H9 (cell line): ENCODE results near the gene MARF1. TPM values are rescaled to one million over a fixed set of nuclear protein-coding genes. Genes with fewer than 3 reads are reported as not detected.

Experiments used
- DNase-seq: peaks from one replicate; pipeline ENCODE4 v3.0.0-alpha.2; 2017
- H2AFZ ChIP-seq: one replicate; pipeline ENCODE4 v1.6.1; 2013; ENCODE audit warnings: mild to moderate bottlenecking, low read length, control low read depth, moderate library complexity
- H2AK5ac ChIP-seq: 2 replicates; pipeline ENCODE4 v1.6.1; 2013; ENCODE audit warnings: low read length, control low read depth, mixed read lengths; ENCODE audit not compliant: insufficient read length
- H2BK120ac ChIP-seq: one replicate; pipeline ENCODE4 v1.6.1; 2013; ENCODE audit warnings: low read depth, mild to moderate bottlenecking, low read length, control low read depth, inconsistent platforms; ENCODE audit not compliant: poor library complexity, severe bottlenecking
- H2BK12ac ChIP-seq: 2 replicates; pipeline ENCODE4 v1.6.1; 2013; ENCODE audit warnings: low read length, control low read depth, mixed read lengths, low read depth; ENCODE audit not compliant: insufficient read length
- H2BK15ac ChIP-seq: 2 replicates; pipeline ENCODE4 v1.6.1; 2013; ENCODE audit warnings: low read depth, low read length, control low read depth
- H2BK20ac ChIP-seq: one replicate; pipeline ENCODE4 v1.6.1; 2013; ENCODE audit warnings: low read depth, mild to moderate bottlenecking, low read length, control low read depth, inconsistent platforms; ENCODE audit not compliant: poor library complexity, severe bottlenecking
- H2BK5ac ChIP-seq: 2 replicates; pipeline ENCODE4 v1.6.1; 2013; ENCODE audit warnings: low read length, control low read depth, mixed read lengths; ENCODE audit not compliant: insufficient read length
- H3K14ac ChIP-seq: 2 replicates; pipeline ENCODE4 v1.6.1; 2013; ENCODE audit warnings: low read length, control low read depth; ENCODE audit not compliant: insufficient read depth
- H3K18ac ChIP-seq: 2 replicates; pipeline ENCODE4 v1.6.1; 2013; ENCODE audit warnings: low read depth, mild to moderate bottlenecking, mixed read lengths, low read length, control low read depth; ENCODE audit not compliant: insufficient read length
- H3K23ac ChIP-seq: 2 replicates; pipeline ENCODE4 v1.6.1; 2013; ENCODE audit warnings: low read length, control low read depth, mixed read lengths, low read depth; ENCODE audit not compliant: insufficient read length
- H3K23me2 ChIP-seq: 2 replicates; pipeline ENCODE4 v1.6.1; 2013; ENCODE audit warnings: low read depth, mild to moderate bottlenecking, mixed read lengths, low read length, control low read depth; ENCODE audit not compliant: insufficient read length, poor library complexity, severe bottlenecking
- H3K27ac ChIP-seq: 2 replicates; pipeline ENCODE4 v1.5.1; 2013; ENCODE audit warnings: low read length, control low read depth, mixed read lengths, low read depth; ENCODE audit not compliant: insufficient read length
- H3K27me3 ChIP-seq: 2 replicates; pipeline ENCODE4 v1.6.1; 2013; ENCODE audit warnings: low read length, control low read depth, inconsistent platforms; ENCODE audit not compliant: insufficient read depth
- H3K4ac ChIP-seq: 2 replicates; pipeline ENCODE4 v1.6.1; 2013; ENCODE audit warnings: low read depth, mild to moderate bottlenecking, control low read depth, inconsistent platforms, low read length, moderate library complexity
- H3K4me1 ChIP-seq: 2 replicates; pipeline ENCODE4 v1.6.1; 2013; ENCODE audit warnings: low read length, control low read depth, inconsistent platforms; ENCODE audit not compliant: insufficient read depth
- H3K4me2 ChIP-seq: 2 replicates; pipeline ENCODE4 v1.6.1; 2013; ENCODE audit warnings: low read length, control low read depth, mixed read lengths; ENCODE audit not compliant: insufficient read length, insufficient read depth
- H3K56ac ChIP-seq: 2 replicates; pipeline ENCODE4 v1.6.1; 2013; ENCODE audit warnings: low read depth, mild to moderate bottlenecking, mixed read lengths, low read length, control low read depth; ENCODE audit not compliant: insufficient read length
- H3K79me1 ChIP-seq: 2 replicates; pipeline ENCODE4 v1.6.1; 2013; ENCODE audit warnings: low read depth, mild to moderate bottlenecking, moderate library complexity, low read length, control low read depth, inconsistent platforms; ENCODE audit not compliant: insufficient read depth, poor library complexity, severe bottlenecking
- H3K79me2 ChIP-seq: 2 replicates; pipeline ENCODE4 v1.6.1; 2013; ENCODE audit warnings: low read length, control low read depth, inconsistent platforms; ENCODE audit not compliant: insufficient read depth
- H3K9ac ChIP-seq: 2 replicates; pipeline ENCODE4 v1.6.1; 2013; ENCODE audit warnings: low read length, control low read depth, mixed read lengths; ENCODE audit not compliant: insufficient read length; ENCODE audit errors: extremely low read depth
- H3K9me3 ChIP-seq: one replicate; pipeline ENCODE4 v1.6.1; 2013; ENCODE audit warnings: low read depth, low read length, inconsistent platforms; ENCODE audit not compliant: control insufficient read depth
- H3T11ph ChIP-seq: one replicate; pipeline ENCODE4 v1.6.1; 2013; ENCODE audit warnings: mild to moderate bottlenecking, low read length, control low read depth, inconsistent platforms
- H4K20me1 ChIP-seq: one replicate; pipeline ENCODE4 v1.6.1; 2013; ENCODE audit not compliant: control insufficient read depth, insufficient read length, insufficient read depth
- H4K5ac ChIP-seq: 2 replicates; pipeline ENCODE4 v1.6.1; 2013; ENCODE audit warnings: low read depth, mild to moderate bottlenecking, mixed read lengths, low read length, control low read depth; ENCODE audit not compliant: insufficient read length
- H4K8ac ChIP-seq: replicated peaks from 2 replicates; pipeline ENCODE4 v1.6.1; 2013; ENCODE audit warnings: low read length, control low read depth, mixed read lengths, low read depth; ENCODE audit not compliant: insufficient read length
- H4K91ac ChIP-seq: 2 replicates; pipeline ENCODE4 v1.6.1; 2013; ENCODE audit warnings: low read depth, mild to moderate bottlenecking, moderate library complexity, mixed read lengths, low read length, control low read depth; ENCODE audit not compliant: insufficient read length
- H3K27ac Mint-ChIP-seq, 3 experiments: 2 replicates in 2 of 3; 3 replicates in 1 of 3; pipeline ENCODE4 v1.8.0; 2020 to 2021; ENCODE audit warnings: mixed read lengths in 3 of 3, mild to moderate bottlenecking in 1 of 3, moderate library complexity in 1 of 3
- H3K27me3 Mint-ChIP-seq: 2 replicates; pipeline ENCODE4 v1.8.0; 2021; ENCODE audit warnings: low read depth, mild to moderate bottlenecking, moderate library complexity, mixed read lengths
- H3K36me3 Mint-ChIP-seq, 3 experiments: 2 replicates in 2 of 3; 3 replicates in 1 of 3; pipeline ENCODE4 v1.8.0; 2020 to 2021; ENCODE audit warnings: low read depth in 3 of 3, mixed read lengths in 3 of 3; ENCODE audit not compliant: insufficient read depth in 1 of 3
- H3K4me1 Mint-ChIP-seq, 2 experiments: 2 replicates each; pipeline ENCODE4 v1.8.0; 2020; ENCODE audit warnings: mixed read lengths in 2 of 2
- H3K4me3 Mint-ChIP-seq, 2 experiments: 2 replicates in 1 of 2; 3 replicates in 1 of 2; pipeline ENCODE4 v1.8.0; 2020 to 2021; ENCODE audit warnings: mild to moderate bottlenecking in 2 of 2, mixed read lengths in 2 of 2, moderate library complexity in 1 of 2
- H3K9me3 Mint-ChIP-seq, 2 experiments: 2 replicates in 1 of 2; 3 replicates in 1 of 2; pipeline ENCODE4 v1.8.0; 2020; ENCODE audit warnings: mild to moderate bottlenecking in 2 of 2, mixed read lengths in 2 of 2, moderate library complexity in 1 of 2
- WGBS: extraction: QIAGEN DNeasy Blood & Tissue Kit; methylation state at CpG from one replicate; pipeline ENCODE4 v1.1.7; 2013; ENCODE audit warnings: missing lambda C conversion rate, low lambda C conversion rate, mixed read lengths; ENCODE audit not compliant: insufficient read length; ENCODE audit errors: extremely low coverage; 5-methylcytosine and 5-hydroxymethylcytosine counted together
- total RNA-seq: library from RNA; stranded (reverse); gene quantifications from 2 replicates; pipeline ENCODE4 v1.2.1, GENCODE V29; 2021
- TF ChIP-seq, protein P1 (sequence below): fragments of 200-600 bp; sonication (generic); conservative IDR thresholded peaks from 3 replicates; pipeline ENCODE4 v1.8.0; 2021; ENCODE audit warnings: antibody characterized with exemption, mild to moderate bottlenecking

Gene MARF1
- total RNA-seq, 1 experiment from 2014 or later, result 23.3 TPM

GRCh38 chr16:15690296-15690695, 47.3 kb upstream of the MARF1 start:
- Histone ChIP-seq H3K4ac (no peak overlapping the region), H3T11ph (no peak overlapping the region), H3K23ac (no peak overlapping the region), H3K27me3 (no peaks in the 10 kb centered on the region), H3K9me3 (no peaks in the 10 kb centered on the region), H4K20me1 (no peaks in the 10 kb centered on the region), H2BK5ac (no peak overlapping the region), H3K4me1 (no peaks in the 10 kb centered on the region), H3K9ac (no peak overlapping the region), H4K8ac (no peak overlapping the region), H3K4me2 (no peak overlapping the region), H3K79me1 (no peaks in the 10 kb centered on the region), H2BK120ac (no peak overlapping the region), H2BK15ac (no peak overlapping the region), H3K23me2 (no peaks in the 10 kb centered on the region), H4K91ac (no peak overlapping the region), H3K27ac (no peak overlapping the region), H2AFZ (no peak overlapping the region), H3K79me2 (no peaks in the 10 kb centered on the region), H2BK12ac (no peak overlapping the region), H2BK20ac (no peak overlapping the region), H3K14ac (no peak overlapping the region), H4K5ac (no peak overlapping the region), H2AK5ac (no peak overlapping the region), H3K56ac (no peak overlapping the region), H3K18ac (no peak overlapping the region)
- Mint-ChIP-seq H3K27ac (no peak overlapping the region), H3K4me1 (no peaks in the 10 kb centered on the region), H3K36me3 (peaks cover 22 to 69% (median 57%) of the 10 kb centered on the region in 3 experiments; a peak in 6 of 7 replicates), H3K4me3 (no peak overlapping the region), H3K9me3 (no peaks in the 10 kb centered on the region; a peak in 1 of 5 replicates), H3K27me3 (no peaks in the 10 kb centered on the region)
- TF ChIP-seq, protein P1, sequence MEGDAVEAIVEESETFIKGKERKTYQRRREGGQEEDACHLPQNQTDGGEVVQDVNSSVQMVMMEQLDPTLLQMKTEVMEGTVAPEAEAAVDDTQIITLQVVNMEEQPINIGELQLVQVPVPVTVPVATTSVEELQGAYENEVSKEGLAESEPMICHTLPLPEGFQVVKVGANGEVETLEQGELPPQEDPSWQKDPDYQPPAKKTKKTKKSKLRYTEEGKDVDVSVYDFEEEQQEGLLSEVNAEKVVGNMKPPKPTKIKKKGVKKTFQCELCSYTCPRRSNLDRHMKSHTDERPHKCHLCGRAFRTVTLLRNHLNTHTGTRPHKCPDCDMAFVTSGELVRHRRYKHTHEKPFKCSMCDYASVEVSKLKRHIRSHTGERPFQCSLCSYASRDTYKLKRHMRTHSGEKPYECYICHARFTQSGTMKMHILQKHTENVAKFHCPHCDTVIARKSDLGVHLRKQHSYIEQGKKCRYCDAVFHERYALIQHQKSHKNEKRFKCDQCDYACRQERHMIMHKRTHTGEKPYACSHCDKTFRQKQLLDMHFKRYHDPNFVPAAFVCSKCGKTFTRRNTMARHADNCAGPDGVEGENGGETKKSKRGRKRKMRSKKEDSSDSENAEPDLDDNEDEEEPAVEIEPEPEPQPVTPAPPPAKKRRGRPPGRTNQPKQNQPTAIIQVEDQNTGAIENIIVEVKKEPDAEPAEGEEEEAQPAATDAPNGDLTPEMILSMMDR, result no peak
- WGBS, result no CpG with 5 or more reads among the region's 3 CpGs
- no peak for DNase-seq
